Adrenal gland (tissue), 12 donors: Measurements from ENCODE around the gene UCN. TPM values are rescaled to one million over a fixed set of nuclear protein-coding genes. Genes with fewer than 3 reads are reported as not detected.

ENCODE experiments used
- DNase-seq, 7 donors: peaks; one replicate each; pipeline ENCODE4 v3.0.0-alpha.2; 2019 to 2020
- H3K27ac ChIP-seq, 5 donors: fragments of 200-600 bp; sonication (generic) in 4 of 5; 1 replicate in 3 of 5; 2 replicates in 2 of 5; pipeline versions ENCODE4 v1.5.1 to v1.8.0; 2016 to 2020; ENCODE audit warnings: mild to moderate bottlenecking in 1 of 5
- H3K27me3 ChIP-seq: fragments of 200-600 bp; 2 replicates; pipeline ENCODE4 v1.8.0; 2021
- H3K36me3 ChIP-seq, 2 donors: fragments of 200-600 bp; replicated peaks in 1 of 2; 1 replicate in 1 of 2; 2 replicates in 1 of 2; pipeline versions ENCODE4 v1.5.1 to v1.8.0; 2018 to 2022
- H3K4me1 ChIP-seq, 2 donors: fragments of 200-600 bp; replicated peaks in 1 of 2; 1 replicate in 1 of 2; 2 replicates in 1 of 2; pipeline versions ENCODE4 v1.5.1 to v1.8.0; 2018 to 2021
- H3K4me3 ChIP-seq, 4 donors: fragments of 200-600 bp; sonication (generic) in 3 of 4; one replicate each; pipeline ENCODE4 v1.5.1; 2016 to 2018
- H3K9me3 ChIP-seq, 3 donors: fragments of 200-600 bp; sonication (generic) in 1 of 3; replicated peaks in 1 of 3; 1 replicate in 2 of 3; 2 replicates in 1 of 3; pipeline versions ENCODE4 v1.5.1 to v1.8.0; 2016 to 2021
- CTCF ChIP-seq, 6 experiments: fragments of 450-650 bp in 4 of 6; fragments of 200-600 bp in 2 of 6; sonication (generic) in 1 of 6; IDR thresholded peaks; 1 replicate in 5 of 6; 2 replicates in 1 of 6; pipeline versions ENCODE4 v1.5.1 to v1.8.0; 2016 to 2021; ENCODE audit warnings: antibody characterized with exemption in 6 of 6, mild to moderate bottlenecking in 2 of 6, moderate library complexity in 1 of 6
- POLR2A ChIP-seq, 2 donors: fragments of 450-650 bp; IDR thresholded peaks; one replicate each; pipeline ENCODE4 v1.6.1; 2017; ENCODE audit warnings: antibody characterized with exemption in 2 of 2, mild to moderate bottlenecking in 2 of 2, moderate library complexity in 1 of 2
- WGBS, 4 donors: extraction: QIAGEN DNeasy Blood & Tissue Kit in 2 of 4; methylation state at CpG; one replicate each; pipeline versions ENCODE4 v1.1.5 to v1.1.7; 2013 to 2017; 5-methylcytosine and 5-hydroxymethylcytosine counted together
- intact Hi-C, 2 donors: fragments of 100-400 bp; cut with DNase I; formaldehyde crosslinking; loops; one replicate each; pipeline versions ENCODE4 v1.14.1 to v1.15.0; 2022 to 2023
- polyA plus RNA-seq, 3 donors: library from polyadenylated mRNA; stranded (reverse); fragments of 200-250 nt in 2 of 3; fragments of 350-450 nt in 1 of 3; fragmentation: Illumina TruSeq in 1 of 3; extraction: RNeasy Lipid Tissue Mini Kit (QIAGEN cat#74804) in 1 of 3; gene quantifications; one replicate each; pipeline ENCODE4 v1.2.3, GENCODE V29; 2013 to 2014
- total RNA-seq, 9 donors: library from RNA; depleted of rRNA in 4 of 9; stranded (reverse); fragments of >200 nt in 4 of 9; fragments of 120-200 nt in 1 of 9; fragmentation: NEBNext Ultra II Directional in 1 of 9; extraction: Animal tissue kit (Norgen Biotek cat#: 25700) in 1 of 9; gene quantifications; one replicate each; pipeline versions ENCODE4 v1.1.0 to v1.2.4, GENCODE V29; 2013 to 2023
- donor health status: healthy with polysubstance abuse.
- donor health status: Bipolar disorder and iron deficiency.
- donor health status: DM: yes; HTN: yes; CAD: no.
- donor health status: DM: no; HTN: no; CAD: no.
- donor health status: DM: no; HTN: no; CAD: no.
- donor health status: DM: yes; HTN: yes; CAD: no.

The UCN gene
- total and polyA plus RNA-seq, 12 donors: 0.42 to 14.9 (median 4.0) TPM

GRCh38 chr2:27298391-27299080, 9.7 kb downstream of the UCN start:
- Histone ChIP-seq H3K27ac (no peak overlapping the region), H3K27me3 (no peaks in the 10 kb centered on the region), H3K36me3 (no peaks in the 10 kb centered on the region), H3K4me1 (peaks cover 6 to 8% of the 10 kb centered on the region in 2 donors), H3K4me3 (no peak overlapping the region), H3K9me3 (no peaks in the 10 kb centered on the region)
- intact Hi-C loops: no loop called here
- DNase-seq: no peak
- TF ChIP-seq CTCF (IDR thresholded peaks at IDR 0.05): no peak
- TF ChIP-seq POLR2A (IDR thresholded peaks at IDR 0.05): no peak
- 87 to 92% (median 89%) methylated on average over 17 to 18 of the region's 18 CpGs for WGBS, 4 donors

GRCh38 chr2:27297195-27297594, 11.1 kb downstream of the UCN start:
- Histone ChIP-seq H3K36me3 (no peaks in the 10 kb centered on the region), H3K4me1 (peaks cover 19% of the 10 kb centered on the region in 2 donors), H3K27ac (no peak overlapping the region), H3K4me3 (no peak overlapping the region), H3K27me3 (no peaks in the 10 kb centered on the region), H3K9me3 (no peaks in the 10 kb centered on the region)
- intact Hi-C loops: no loop called here
- TF ChIP-seq POLR2A (IDR thresholded peaks at IDR 0.05) (no peak), CTCF (IDR thresholded peaks at IDR 0.05) (no peak)
- WGBS, 4 donors: 89 to 95% (median 93%) methylated on average over 3 of the region's 3 CpGs
- DNase-seq: no peak

- intact Hi-C loops: no loop called here
- 61 to 84% (median 77%) methylated on average over 4 of the region's 4 CpGs for WGBS, 4 donors
- no peak for DNase-seq
These were observed 11.8 kb downstream of the UCN start for GRCh38 chr2:27296481-27296880.

GRCh38 chr2:27294928-27295327, 13.3 kb downstream of the UCN start:
- WGBS, 4 donors: 90 to 95% (median 92%) methylated on average over 8 of the region's 8 CpGs
- no peak overlapping the region for H3K27ac ChIP-seq
- H3K36me3 ChIP-seq: no peaks in the 10 kb centered on the region
- H3K4me1 ChIP-seq: peaks cover 19 to 20% of the 10 kb centered on the region in 2 donors
- no peak overlapping the region for H3K4me3 ChIP-seq
- no peaks in the 10 kb centered on the region for H3K9me3 ChIP-seq
- DNase-seq: no peak
- no peak for TF ChIP-seq POLR2A (IDR thresholded peaks at IDR 0.05)
- no peak for TF ChIP-seq CTCF (IDR thresholded peaks at IDR 0.05)
- intact Hi-C loops: no loop called here
- H3K27me3 ChIP-seq: no peaks in the 10 kb centered on the region

More at GRCh38 chr2:27296481-27296880, 11.8 kb downstream of the UCN start:
- Histone ChIP-seq H3K27ac (no peak overlapping the region), H3K27me3 (no peaks in the 10 kb centered on the region), H3K9me3 (no peaks in the 10 kb centered on the region), H3K36me3 (no peaks in the 10 kb centered on the region), H3K4me1 (peaks cover 19 to 20% of the 10 kb centered on the region in 2 donors), H3K4me3 (no peak overlapping the region)
- TF ChIP-seq CTCF (IDR thresholded peaks at IDR 0.05): no peak
